Measurements from ENCODE around the gene MFSD1. TPM values are rescaled to one million over a fixed set of nuclear protein-coding genes. Genes with fewer than 3 reads are reported as not detected.

MFSD1 gene
- total RNA-seq, 2 donors from 2014 or later = 58.6 to 92.7 TPM

- Histone ChIP-seq H3K4me3 (no peak overlapping the region), H3K27me3 (replicated peaks; ENCODE audit: insufficient read depth) (no peaks in the 10 kb centered on the region), H3K27ac (peak overlapping the region; percentile 6 to 19), H3K36me3 (no peaks in the 10 kb centered on the region), H3K9me3 (no peaks in the 10 kb centered on the region), H3K4me1 (replicated peaks) (no peaks in the 10 kb centered on the region)
- TF ChIP-seq POLR2AphosphoS5 (IDR thresholded peaks at IDR 0.05) (no peak), CTCF (IDR thresholded peaks at IDR 0.05) (no peak), POLR2A (IDR thresholded peaks at IDR 0.05) (no peak)
- DNase-seq (ENCODE audit: low spot score) = no peak
- intact Hi-C loops (cut with DNase I) = no loop called here
- 88% methylated on average over 3 of the region's 3 CpGs for WGBS
Observed at GRCh38 chr3:158775426-158776410, 26.1 kb upstream of the MFSD1 start.

- Histone ChIP-seq H3K4me3 (no peak overlapping the region), H3K27me3 (replicated peaks; ENCODE audit: insufficient read depth) (no peaks in the 10 kb centered on the region), H3K27ac (peak overlapping the region in 1 of 2 donors; percentile 19), H3K4me1 (replicated peaks) (no peaks in the 10 kb centered on the region), H3K9me3 (no peaks in the 10 kb centered on the region), H3K36me3 (no peaks in the 10 kb centered on the region)
- intact Hi-C loops (cut with DNase I) = no loop called here
- no peak for DNase-seq (ENCODE audit: low spot score)
- 95% methylated on average over 7 of the region's 7 CpGs for WGBS
- TF ChIP-seq CTCF (IDR thresholded peaks at IDR 0.05) (no peak), POLR2AphosphoS5 (IDR thresholded peaks at IDR 0.05) (no peak), POLR2A (IDR thresholded peaks at IDR 0.05) (no peak)
Observed at GRCh38 chr3:158776531-158776930, 25.3 kb upstream of the MFSD1 start.

- Histone ChIP-seq H3K9me3 (no peaks in the 10 kb centered on the region), H3K4me1 (replicated peaks) (no peaks in the 10 kb centered on the region), H3K27ac (no peak overlapping the region), H3K27me3 (replicated peaks; ENCODE audit: insufficient read depth) (no peaks in the 10 kb centered on the region), H3K36me3 (no peaks in the 10 kb centered on the region), H3K4me3 (no peak overlapping the region)
- intact Hi-C loops (cut with DNase I) = no loop called here
- 70% methylated on average over 3 of the region's 3 CpGs for WGBS
- no peak for DNase-seq (ENCODE audit: low spot score)
- TF ChIP-seq POLR2A (IDR thresholded peaks at IDR 0.05) (no peak), CTCF (IDR thresholded peaks at IDR 0.05) (no peak), POLR2AphosphoS5 (IDR thresholded peaks at IDR 0.05) (no peak)
Observed at GRCh38 chr3:158777161-158777873, 24.5 kb upstream of the MFSD1 start.

- Histone ChIP-seq H3K27ac (no peak overlapping the region), H3K9me3 (no peaks in the 10 kb centered on the region), H3K27me3 (replicated peaks; ENCODE audit: insufficient read depth) (no peaks in the 10 kb centered on the region), H3K4me1 (replicated peaks) (no peaks in the 10 kb centered on the region), H3K4me3 (no peak overlapping the region), H3K36me3 (no peaks in the 10 kb centered on the region)
- TF ChIP-seq CTCF (IDR thresholded peaks at IDR 0.05) (no peak), POLR2AphosphoS5 (IDR thresholded peaks at IDR 0.05) (no peak), POLR2A (IDR thresholded peaks at IDR 0.05) (no peak)
- 81% methylated on average over 1 of the region's 1 CpG for WGBS
- intact Hi-C loops (cut with DNase I) = no loop called here
- DNase-seq (ENCODE audit: low spot score) = no peak
Observed at GRCh38 chr3:158780766-158781165, 21.1 kb upstream of the MFSD1 start.
